Ovary (tissue), 9 donors: ENCODE results near the gene RAC3. TPM values are rescaled to one million over a fixed set of nuclear protein-coding genes. Genes with fewer than 3 reads are reported as not detected.

Source experiments
- DNase-seq, 5 donors: peaks; one replicate each; pipeline ENCODE4 v3.0.0-alpha.2; 2019 to 2020
- H3K27ac ChIP-seq, 2 donors: fragments of 200-600 bp; one replicate each; pipeline versions ENCODE4 v1.5.1 to v1.8.0; 2019 to 2022
- H3K27me3 ChIP-seq: fragments of 200-600 bp; one replicate; pipeline ENCODE4 v1.8.0; 2022
- H3K36me3 ChIP-seq: fragments of 200-600 bp; sonication (generic); one replicate; pipeline ENCODE4 v1.5.1; 2019
- H3K4me1 ChIP-seq: one replicate; pipeline ENCODE4 v1.8.1; 2013; ENCODE audit warnings: mild to moderate bottlenecking, moderate library complexity; ENCODE audit not compliant: insufficient read depth
- H3K4me3 ChIP-seq: fragments of 200-600 bp; sonication (generic); one replicate; pipeline ENCODE4 v1.5.1; 2017
- H3K9me3 ChIP-seq, 2 donors: fragments of 200-600 bp in 1 of 2; sonication (generic) in 1 of 2; one replicate each; pipeline versions ENCODE4 v1.5.1 to v1.8.1; 2013 to 2019; ENCODE audit warnings: mild to moderate bottlenecking in 1 of 2, moderate library complexity in 1 of 2
- EP300 ChIP-seq: sonication (generic); formaldehyde crosslinking; IDR thresholded peaks from one replicate; pipeline ENCODE4 v1.6.1; 2017; ENCODE audit warnings: antibody characterized with exemption
- POLR2A ChIP-seq: fragments of 450-650 bp; IDR thresholded peaks from one replicate; pipeline ENCODE4 v1.6.1; 2017; ENCODE audit warnings: antibody characterized with exemption, mild to moderate bottlenecking, moderate library complexity
- WGBS, 3 donors: extraction: QIAGEN DNeasy Blood & Tissue Kit in 1 of 3; methylation state at CpG; one replicate each; pipeline versions ENCODE4 v1.1.5 to v1.1.7; 2013 to 2017; 5-methylcytosine and 5-hydroxymethylcytosine counted together
- intact Hi-C, 4 donors: fragments of 100-400 bp; cut with DNase I; formaldehyde crosslinking; loops; one replicate each; pipeline versions ENCODE4 v1.11.0 to v1.15.1; 2022 to 2023
- polyA plus RNA-seq, 2 donors: library from polyadenylated mRNA; stranded (reverse); fragments of 200-250 nt in 1 of 2; fragments of 350-450 nt in 1 of 2; fragmentation: Illumina TruSeq in 1 of 2; extraction: RNeasy Lipid Tissue Mini Kit (QIAGEN cat#74804) in 1 of 2; gene quantifications; one replicate each; pipeline ENCODE4 v1.2.3, GENCODE V29; 2013 to 2014
- total RNA-seq, 7 donors: library from RNA; depleted of rRNA in 2 of 7; stranded (reverse); fragments of >200 nt in 2 of 7; fragmentation: NEBNext Ultra II Directional in 3 of 7; extraction: Animal tissue kit (Norgen Biotek cat#: 25700) in 3 of 7; gene quantifications; one replicate each; pipeline versions ENCODE4 v1.1.0 to v1.2.4, GENCODE V29; 2016 to 2023
- TF ChIP-seq, protein P1 (sequence below), 3 donors: fragments of 450-650 bp in 2 of 3; fragments of 200-600 bp in 1 of 3; IDR thresholded peaks; one replicate each; pipeline versions ENCODE4 v1.5.1 to v1.8.0; 2016 to 2022; ENCODE audit warnings: antibody characterized with exemption in 3 of 3, mild to moderate bottlenecking in 1 of 3
- donor health status: DM: no; HTN: no; CAD: no; lungs with moderate emphysema.
- donor health status: DM: no; HTN: no; CAD: no.
- donor health status: Bipolar disorder and iron deficiency.
- donor health status: DM: yes; HTN: yes; CAD: no.
- donor health status: DM: no; HTN: no; CAD: no.
- donor health status: DM: yes; HTN: yes; CAD: no.

RAC3 gene
- total and polyA plus RNA-seq, 9 donors, result 0.40 to 7.8 (median 3.3) TPM

DNA sequence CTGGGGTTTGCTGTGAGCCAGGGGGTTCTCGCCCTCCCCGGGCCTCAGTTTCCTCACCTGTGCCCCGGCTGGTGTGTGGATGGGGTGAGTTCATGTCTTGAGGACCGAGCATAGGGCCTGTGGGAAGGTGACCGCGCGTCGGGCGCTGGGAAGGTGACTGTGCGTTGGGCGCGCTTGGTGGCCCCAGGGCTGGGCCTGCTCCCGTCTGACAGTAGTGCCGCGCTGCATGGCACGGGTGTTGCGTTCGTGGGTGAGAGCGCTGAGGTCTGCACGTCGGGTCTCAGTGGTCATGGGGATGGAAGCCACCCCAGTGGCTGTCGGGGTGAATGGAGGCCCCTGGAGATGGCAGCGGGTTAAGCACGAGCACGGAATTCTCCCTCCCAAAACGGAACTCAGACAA, 44.9 kb upstream of the RAC3 start:
- Histone ChIP-seq H3K27me3 (no peaks in the 10 kb centered on the region), H3K36me3 (no peaks in the 10 kb centered on the region), H3K4me1 (no peaks in the 10 kb centered on the region), H3K4me3 (no peak overlapping the region), H3K9me3 (no peaks in the 10 kb centered on the region), H3K27ac (no peak overlapping the region)
- 93 to 94% (median 94%) methylated on average over 26 of the region's 26 CpGs for WGBS, 3 donors
- TF ChIP-seq EP300, result no peak
- TF ChIP-seq, protein P1, sequence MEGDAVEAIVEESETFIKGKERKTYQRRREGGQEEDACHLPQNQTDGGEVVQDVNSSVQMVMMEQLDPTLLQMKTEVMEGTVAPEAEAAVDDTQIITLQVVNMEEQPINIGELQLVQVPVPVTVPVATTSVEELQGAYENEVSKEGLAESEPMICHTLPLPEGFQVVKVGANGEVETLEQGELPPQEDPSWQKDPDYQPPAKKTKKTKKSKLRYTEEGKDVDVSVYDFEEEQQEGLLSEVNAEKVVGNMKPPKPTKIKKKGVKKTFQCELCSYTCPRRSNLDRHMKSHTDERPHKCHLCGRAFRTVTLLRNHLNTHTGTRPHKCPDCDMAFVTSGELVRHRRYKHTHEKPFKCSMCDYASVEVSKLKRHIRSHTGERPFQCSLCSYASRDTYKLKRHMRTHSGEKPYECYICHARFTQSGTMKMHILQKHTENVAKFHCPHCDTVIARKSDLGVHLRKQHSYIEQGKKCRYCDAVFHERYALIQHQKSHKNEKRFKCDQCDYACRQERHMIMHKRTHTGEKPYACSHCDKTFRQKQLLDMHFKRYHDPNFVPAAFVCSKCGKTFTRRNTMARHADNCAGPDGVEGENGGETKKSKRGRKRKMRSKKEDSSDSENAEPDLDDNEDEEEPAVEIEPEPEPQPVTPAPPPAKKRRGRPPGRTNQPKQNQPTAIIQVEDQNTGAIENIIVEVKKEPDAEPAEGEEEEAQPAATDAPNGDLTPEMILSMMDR (IDR thresholded peaks at IDR 0.05), result no peak
- TF ChIP-seq POLR2A, result no peak
- DNase-seq, result no peak
- intact Hi-C loops, result no loop called here

DNA sequence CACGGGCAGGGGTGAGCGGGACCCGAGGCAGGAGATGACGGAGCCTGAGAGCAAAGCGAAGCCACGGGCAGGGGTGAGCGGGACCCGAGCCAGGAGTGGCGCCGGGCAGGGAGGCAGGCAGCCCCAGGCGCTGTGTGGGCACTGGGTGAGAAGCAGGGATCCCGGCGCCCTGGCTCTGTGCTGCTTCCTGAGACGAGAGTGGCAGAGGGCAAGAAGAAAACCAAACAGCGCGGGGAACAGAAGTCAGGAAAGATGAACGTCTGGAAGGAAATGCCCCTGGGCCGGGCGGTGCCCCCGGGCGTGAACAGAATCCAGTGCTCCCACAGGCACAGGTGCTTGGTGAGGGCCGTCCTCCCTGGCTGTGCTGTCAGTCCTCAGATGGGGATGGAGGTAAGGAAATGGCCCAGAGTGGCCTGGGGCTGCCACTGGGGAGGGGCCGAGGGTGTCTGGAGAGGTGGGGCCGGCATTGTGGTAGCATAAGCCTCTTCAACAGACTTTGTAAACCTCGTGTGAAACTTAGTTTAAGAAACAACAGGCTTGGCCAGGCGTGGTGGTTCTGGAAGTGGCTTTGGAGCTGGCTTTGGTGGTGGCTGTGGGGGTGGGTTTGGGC, 44.2 kb upstream of the RAC3 start:
- 88 to 91% (median 91%) methylated on average over 26 of the region's 26 CpGs for WGBS, 3 donors
- Histone ChIP-seq H3K9me3 (no peaks in the 10 kb centered on the region), H3K4me1 (no peaks in the 10 kb centered on the region), H3K27me3 (no peaks in the 10 kb centered on the region), H3K27ac (no peak overlapping the region), H3K36me3 (no peaks in the 10 kb centered on the region), H3K4me3 (no peak overlapping the region)
- TF ChIP-seq, protein P1 (IDR thresholded peaks at IDR 0.05), result no peak
- no peak for DNase-seq
- intact Hi-C loops, result no loop called here

DNA sequence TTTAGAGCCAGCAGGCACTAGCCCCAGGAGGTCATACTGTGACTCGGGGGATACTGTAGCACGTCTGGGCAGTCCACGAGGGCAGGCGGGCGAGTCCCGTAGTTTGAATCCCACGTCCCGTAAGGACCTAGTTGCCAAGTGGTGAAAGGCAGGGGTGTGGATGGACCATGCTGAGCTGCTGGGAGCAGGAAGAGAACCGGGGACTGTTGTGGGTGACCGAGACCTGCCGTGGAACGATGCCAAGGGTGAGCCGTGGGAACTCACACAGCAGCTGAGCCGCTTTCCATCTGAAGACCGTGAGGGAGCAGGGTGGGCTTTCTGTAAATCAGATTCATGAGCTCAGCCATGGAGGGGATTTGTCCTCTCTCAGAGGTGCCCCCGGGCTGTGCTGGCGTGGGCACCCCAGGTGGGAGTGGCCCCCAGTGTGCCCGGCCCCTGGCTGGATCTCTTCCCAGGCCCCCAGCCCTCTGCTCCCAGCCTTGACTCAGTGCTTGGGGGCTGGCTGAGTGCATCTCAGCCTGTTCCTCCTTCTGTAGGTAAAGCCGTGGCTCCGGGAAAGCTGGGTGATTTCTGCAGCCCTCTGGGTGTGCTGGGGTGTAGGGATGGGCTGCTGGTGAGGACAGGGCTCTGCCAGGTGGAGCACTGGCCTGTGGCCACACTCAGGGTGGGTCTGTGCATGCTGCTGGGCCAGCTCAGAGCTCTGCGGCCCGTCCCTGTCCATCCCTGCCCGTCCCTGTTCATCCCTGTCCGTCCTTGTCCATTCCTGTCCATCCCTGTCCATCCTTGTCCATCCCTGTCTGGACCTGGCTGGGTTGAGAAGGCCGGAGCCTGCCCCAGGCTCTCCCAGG, 40.4 kb upstream of the RAC3 start:
- Histone ChIP-seq H3K27me3 (no peaks in the 10 kb centered on the region), H3K4me1 (no peaks in the 10 kb centered on the region), H3K9me3 (no peaks in the 10 kb centered on the region), H3K27ac (no peak overlapping the region), H3K4me3 (no peak overlapping the region), H3K36me3 (no peaks in the 10 kb centered on the region)
- WGBS, 3 donors, result 89 to 91% (median 91%) methylated on average over 25 of the region's 25 CpGs
- no peak for TF ChIP-seq EP300
- DNase-seq, result no peak
- intact Hi-C loops, result loop anchor here in 1 of 4 donors (10.0 kb wide), 1 partner anchor 64 kb away; the partner anchor contains the start of genes GPS1 and RFNG

DNA sequence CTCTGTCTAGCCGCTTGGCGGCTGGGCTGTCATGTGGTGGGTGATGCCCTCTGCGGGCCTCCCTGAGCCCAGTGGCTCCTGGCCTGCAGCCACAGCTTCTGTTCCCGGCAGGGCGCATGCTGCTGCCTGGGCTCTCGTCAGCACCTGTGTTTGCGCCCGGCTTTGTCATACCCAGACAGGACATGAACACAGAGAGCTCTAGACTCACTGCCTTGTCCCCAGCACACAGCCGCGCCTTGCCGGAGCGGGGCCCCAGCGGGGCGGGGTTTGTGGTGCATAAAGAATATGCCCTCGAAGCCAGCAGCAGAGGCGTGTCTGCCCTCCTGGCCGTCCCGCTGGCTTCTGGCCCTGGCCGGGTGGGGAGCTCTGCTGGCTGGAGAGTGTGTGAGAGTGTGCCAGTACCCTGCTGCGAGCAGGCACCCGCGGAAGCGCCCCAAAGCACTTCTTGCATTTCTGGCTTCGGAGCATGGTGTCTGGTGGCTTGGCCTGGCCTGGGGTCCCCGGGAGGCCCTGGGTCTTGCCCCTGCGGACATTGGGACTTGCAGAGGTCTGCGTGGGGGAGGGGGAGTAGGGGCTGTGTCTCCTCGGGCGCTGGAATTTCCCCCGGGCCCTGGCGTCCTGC, 39.7 kb upstream of the RAC3 start:
- H3K4me3 ChIP-seq, result no peak overlapping the region
- no peaks in the 10 kb centered on the region for H3K4me1 ChIP-seq
- H3K9me3 ChIP-seq, result no peaks in the 10 kb centered on the region
- intact Hi-C loops, result loop anchor here in 1 of 4 donors (10.0 kb wide), 1 partner anchor 63 kb away; the partner anchor contains the start of genes GPS1 and RFNG
- WGBS, 3 donors, result 69 to 73% (median 72%) methylated on average over 24 to 31 of the region's 31 CpGs
- H3K27ac ChIP-seq, result no peak overlapping the region
- no peaks in the 10 kb centered on the region for H3K36me3 ChIP-seq
- no peak for DNase-seq
- TF ChIP-seq POLR2A, result no peak
- TF ChIP-seq, protein P1 (IDR thresholded peaks at IDR 0.05), result no peak
- TF ChIP-seq EP300, result no peak
- no peaks in the 10 kb centered on the region for H3K27me3 ChIP-seq
